Mammary epithelial cell (primary cell): ENCODE results near the gene TSC2.

Experiments used
- EZH2 ChIP-seq: IDR thresholded peaks from 2 replicates; pipeline ENCODE4 v1.6.1; 2012; ENCODE audit warnings: low read length, inconsistent platforms, borderline replicate concordance
- TF ChIP-seq, protein P1 (sequence below), 2 donors: IDR thresholded peaks in 1 of 2; conservative IDR thresholded peaks in 1 of 2; 2 replicates each; pipeline ENCODE4 v1.5.1; 2011 to 2012; ENCODE audit warnings: inconsistent platforms in 2 of 2, low read length in 2 of 2, mild to moderate bottlenecking in 2 of 2, control low read depth in 1 of 2, low read depth in 1 of 2; ENCODE audit not compliant: insufficient read depth in 1 of 2; ENCODE audit errors: extremely low read depth in 1 of 2

DNA sequence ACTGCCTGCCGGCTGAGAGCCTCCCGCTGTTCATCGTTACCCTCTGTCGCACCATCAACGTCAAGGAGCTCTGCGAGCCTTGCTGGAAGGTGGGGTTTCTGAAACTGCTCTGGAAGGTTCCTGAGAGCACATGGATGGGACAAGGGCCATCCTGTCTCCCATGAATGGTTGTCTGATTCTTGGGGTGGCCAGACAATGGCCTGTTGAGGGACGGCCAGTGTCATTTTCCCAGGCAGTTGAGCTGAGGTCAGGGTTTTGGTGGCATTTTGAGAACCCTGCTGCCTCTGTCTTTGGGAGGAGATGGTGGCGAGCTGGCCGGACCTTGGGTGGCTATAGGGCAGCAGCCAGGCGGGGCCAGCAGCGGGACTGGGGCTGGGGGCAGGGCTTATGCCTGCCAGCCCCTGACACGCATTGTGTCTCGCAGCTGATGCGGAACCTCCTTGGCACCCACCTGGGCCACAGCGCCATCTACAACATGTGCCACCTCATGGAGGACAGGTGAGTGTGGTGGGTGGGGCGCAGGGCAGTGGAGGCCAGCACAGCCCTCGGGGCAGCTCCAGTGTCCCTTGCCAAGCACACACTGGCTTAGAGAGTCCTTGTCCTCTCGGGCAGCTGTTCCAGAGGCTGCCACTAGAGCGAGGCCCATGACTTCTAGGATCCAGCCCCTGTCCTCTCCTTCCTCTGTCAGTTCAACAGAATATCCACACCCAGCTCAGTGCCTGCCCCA, 9.1 kb downstream of the TSC2 start:
- TF ChIP-seq, protein P1, sequence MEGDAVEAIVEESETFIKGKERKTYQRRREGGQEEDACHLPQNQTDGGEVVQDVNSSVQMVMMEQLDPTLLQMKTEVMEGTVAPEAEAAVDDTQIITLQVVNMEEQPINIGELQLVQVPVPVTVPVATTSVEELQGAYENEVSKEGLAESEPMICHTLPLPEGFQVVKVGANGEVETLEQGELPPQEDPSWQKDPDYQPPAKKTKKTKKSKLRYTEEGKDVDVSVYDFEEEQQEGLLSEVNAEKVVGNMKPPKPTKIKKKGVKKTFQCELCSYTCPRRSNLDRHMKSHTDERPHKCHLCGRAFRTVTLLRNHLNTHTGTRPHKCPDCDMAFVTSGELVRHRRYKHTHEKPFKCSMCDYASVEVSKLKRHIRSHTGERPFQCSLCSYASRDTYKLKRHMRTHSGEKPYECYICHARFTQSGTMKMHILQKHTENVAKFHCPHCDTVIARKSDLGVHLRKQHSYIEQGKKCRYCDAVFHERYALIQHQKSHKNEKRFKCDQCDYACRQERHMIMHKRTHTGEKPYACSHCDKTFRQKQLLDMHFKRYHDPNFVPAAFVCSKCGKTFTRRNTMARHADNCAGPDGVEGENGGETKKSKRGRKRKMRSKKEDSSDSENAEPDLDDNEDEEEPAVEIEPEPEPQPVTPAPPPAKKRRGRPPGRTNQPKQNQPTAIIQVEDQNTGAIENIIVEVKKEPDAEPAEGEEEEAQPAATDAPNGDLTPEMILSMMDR (conservative IDR thresholded peaks at IDR 0.05 in 1 of 2, IDR thresholded peaks at IDR 0.05 in 1 of 2; ENCODE audit: extremely low read depth in 1 of 2, insufficient read depth in 1 of 2, low read depth in 1 of 2, low read length in 2 of 2): peak; percentile 25 to 34
- TF ChIP-seq EZH2: no peak
